ENCODE measurements around the gene RTP5.
"Not testable (repeated sequence)": the region's sequence is repeated elsewhere in the genome, so short reads cannot be mapped to it uniquely, and the experiment has no call there.

RTP5 gene

GRCh38 chr2:241900251-241901017, 30.9 kb downstream of the RTP5 start:
- no peak overlapping the region for H3K4me3 ChIP-seq (ENCODE audit: low read depth, low read length)

DNA sequence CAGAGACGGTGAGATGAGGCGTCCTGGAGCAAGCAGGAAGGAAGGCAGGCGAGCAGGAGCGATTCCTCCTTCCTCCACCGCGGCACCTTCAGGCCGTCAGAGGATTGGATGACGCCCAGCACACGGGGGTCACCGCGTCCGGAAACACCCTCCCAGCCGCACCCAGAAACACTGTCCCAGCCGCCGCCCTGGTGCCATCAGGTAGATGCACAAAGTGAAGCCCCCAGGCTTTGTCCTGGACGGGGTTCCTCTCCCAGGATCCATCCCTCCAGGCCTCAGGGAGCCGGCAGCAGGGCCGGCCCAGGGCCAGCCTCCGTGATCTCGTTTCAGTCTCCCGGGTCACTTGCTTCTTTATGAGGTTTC, 31.5 kb downstream of the RTP5 start:
- H3K4me3 ChIP-seq (ENCODE audit: low read depth, low read length) = no peak overlapping the region

DNA sequence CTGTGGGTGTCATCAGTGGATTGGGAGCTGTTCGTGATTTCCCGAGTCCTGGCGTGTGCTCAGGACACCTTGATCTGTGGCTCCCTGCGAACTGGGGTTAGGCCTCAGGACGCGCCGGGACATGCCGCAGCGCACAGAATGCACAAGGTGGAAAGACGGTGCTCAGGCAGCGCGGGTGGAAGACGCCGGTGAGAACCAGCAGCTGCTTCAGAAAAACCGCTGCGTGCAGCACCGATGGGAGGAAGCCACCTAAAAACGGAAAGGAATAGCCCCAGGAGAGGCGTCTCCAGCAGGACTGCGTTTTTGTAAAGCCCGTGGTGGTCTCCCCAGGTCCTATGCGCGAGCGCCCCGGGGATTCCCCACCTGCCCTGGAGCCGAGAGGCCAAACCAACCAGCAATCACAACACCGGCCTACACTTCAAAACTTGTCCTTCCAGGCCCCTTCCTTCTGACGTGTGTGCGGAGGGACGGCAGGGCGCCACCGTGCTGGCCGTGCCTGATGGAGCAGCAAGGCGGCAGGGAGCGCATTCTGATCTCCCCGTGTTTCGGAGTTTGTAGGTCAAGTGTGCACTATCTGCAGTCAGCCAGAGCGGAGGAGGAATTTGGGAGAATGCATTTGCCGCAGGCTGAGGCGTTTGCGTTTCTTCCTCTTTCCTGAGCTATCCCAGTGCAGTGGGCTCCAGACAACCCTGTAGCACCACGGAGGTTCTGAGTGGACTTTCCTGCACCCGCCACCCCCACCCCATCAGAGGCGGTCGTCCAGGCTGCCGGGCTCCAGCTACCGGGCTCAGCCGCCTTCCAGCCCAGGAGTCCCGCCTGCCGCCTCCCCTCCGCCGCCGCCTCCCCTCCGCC, 32.2 kb downstream of the RTP5 start:
- no peak overlapping the region for H3K4me3 ChIP-seq (ENCODE audit: low read depth, low read length)

GRCh38 chr2:241902357-241902991, 32.9 kb downstream of the RTP5 start:
- H3K4me3 ChIP-seq (ENCODE audit: low read depth, low read length) = no peak overlapping the region

- no peak overlapping the region for H3K4me3 ChIP-seq (ENCODE audit: low read depth, low read length)
Measured at GRCh38 chr2:241903121-241904010, 33.8 kb downstream of the RTP5 start.

GRCh38 chr2:241904011-241904718, 34.6 kb downstream of the RTP5 start:
- H3K4me3 ChIP-seq (ENCODE audit: low read depth, low read length) = no peak overlapping the region

DNA sequence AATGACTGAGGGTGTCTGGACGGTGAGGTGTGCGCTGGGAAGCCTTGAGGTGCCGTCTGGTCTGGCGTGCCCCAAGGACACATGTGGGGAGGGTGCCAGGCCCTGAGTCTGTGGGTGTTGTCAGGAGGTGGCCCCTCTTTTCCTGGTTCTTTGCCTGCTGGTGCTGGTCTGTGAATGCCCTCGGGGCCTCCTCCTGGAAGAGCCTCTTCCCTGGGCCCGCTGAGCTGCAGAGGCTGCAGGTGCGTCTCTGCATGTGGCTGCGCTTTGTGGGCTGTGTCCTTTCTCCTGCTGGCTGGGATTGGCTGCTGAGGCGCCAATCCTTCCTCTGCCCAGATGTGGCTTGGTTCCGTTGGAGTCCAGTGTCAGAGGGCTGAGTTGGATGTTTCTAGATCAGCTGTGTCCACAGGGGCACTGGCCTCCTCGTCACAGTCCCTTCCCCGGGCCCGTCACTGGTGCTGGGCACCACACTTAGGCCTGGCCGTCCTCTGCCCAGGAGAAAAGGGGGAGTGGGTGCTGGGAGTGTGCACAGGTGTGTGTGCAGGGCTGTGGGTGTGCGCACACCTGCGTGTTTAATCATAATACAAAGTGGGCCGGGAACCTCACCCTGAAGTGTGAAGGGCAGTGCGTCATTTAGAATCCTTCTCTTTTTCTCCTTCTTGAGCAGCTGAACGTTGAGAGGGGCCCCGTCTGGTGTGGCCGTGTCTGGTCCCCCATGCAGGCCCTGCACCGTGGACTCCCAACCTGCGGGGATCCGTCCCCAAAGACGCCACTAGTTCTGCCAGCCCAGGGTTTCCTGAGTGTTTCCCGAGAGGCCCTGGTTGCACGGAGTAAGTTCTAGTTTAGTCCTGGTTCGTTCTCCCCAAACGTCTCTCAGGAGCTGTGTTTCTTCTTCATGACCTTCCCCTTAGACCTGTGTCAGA, 35.5 kb downstream of the RTP5 start:
- H3K4me3 ChIP-seq (ENCODE audit: low read depth, low read length) = no peak overlapping the region

DNA sequence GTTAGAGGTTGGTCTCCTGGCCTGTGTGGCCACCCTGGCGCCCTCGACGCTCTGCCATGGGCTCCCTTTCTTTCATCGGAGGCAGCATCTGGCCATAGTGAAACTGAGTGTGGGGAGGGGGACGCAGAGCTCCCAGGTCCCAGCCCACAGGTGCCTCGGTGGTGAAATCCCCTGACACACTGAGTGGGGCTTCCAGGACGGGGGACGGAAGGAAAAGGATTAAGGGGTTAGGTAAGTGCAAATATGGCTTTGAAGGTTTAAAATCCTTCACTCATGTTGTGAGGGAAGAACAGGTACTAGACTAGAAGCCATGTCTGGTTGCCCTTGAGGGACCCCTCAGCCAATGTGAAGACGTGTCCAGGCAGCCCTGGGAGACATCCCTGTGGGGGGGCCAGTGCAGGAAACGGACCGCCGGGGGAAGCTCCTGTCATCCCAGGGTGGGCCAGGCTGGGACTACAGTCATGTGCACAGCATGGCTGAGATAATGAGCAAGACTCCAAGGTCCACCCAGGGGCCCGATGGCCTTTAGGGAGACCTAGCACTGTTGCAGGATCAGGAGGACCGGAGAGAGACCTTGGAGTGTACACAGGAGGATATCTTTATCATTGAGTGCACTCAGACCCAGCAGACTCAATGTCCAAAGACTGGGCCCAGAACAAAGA, 36.3 kb downstream of the RTP5 start:
- no peak overlapping the region for H3K4me3 ChIP-seq (ENCODE audit: low read depth, low read length)

- H3K4me3 ChIP-seq (ENCODE audit: low read depth, low read length) = not testable (repeated sequence)
Measured at GRCh38 chr2:241906378-241906770, 36.8 kb downstream of the RTP5 start.

DNA sequence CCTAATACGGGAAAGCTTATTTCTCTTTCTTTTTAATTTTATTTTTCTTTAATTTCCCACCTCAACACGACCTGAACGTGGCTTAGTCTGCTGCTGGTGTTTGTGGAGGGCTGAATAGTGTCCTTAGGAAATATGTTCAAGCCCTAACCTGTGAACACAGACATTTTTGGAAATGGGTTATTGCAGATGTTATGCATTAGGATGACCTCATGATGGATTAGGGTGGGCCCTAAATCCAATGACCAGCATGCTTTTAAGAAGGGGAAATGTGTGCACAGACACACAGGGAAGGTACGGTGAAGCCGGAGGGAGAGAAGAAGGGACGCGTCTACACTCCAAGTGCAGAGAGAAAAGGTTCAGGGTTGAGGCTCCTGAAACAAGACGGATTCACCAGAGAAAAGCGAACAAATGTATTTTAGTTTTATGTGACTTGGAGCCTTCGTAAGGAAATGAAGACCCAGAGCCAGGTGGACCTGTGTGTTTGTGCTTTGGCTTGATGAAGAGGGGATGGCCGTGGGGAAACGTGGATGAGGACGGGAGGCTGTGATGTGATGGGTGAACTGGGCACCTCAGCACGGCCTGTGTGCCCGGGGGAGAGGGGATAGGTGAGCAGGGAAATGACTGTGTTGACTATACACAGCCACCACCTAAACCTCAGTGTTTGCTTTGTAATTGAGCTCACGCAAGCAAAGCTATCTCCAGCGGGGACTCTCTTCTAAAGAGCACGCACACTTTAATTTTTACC, 37.5 kb downstream of the RTP5 start:
- H3K4me3 ChIP-seq (ENCODE audit: low read depth, low read length) = no peak overlapping the region

DNA sequence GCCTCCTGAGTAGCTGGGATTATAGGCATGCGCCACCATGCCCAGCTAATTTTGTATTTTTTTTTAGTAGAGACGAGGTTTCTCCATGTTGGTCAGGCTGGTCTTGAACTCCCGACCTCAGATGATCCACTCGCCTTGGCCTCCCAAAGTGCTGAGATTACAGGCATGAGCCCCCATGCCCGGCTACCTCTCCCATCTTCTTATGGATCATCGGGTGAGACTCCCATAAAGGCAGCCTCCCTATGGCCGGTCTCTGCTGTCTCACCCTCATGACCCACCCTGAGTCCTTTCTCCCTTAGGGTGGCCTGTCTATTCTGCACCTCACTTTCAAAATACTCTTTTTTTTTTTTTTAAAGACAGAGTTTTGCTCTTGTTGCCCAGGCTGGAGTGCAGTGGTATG, 38.3 kb downstream of the RTP5 start:
- not testable (repeated sequence) for H3K4me3 ChIP-seq (ENCODE audit: low read depth, low read length)

- H3K4me3 ChIP-seq (ENCODE audit: low read depth, low read length) = no peak overlapping the region
Measured at GRCh38 chr2:241908686-241909420, 39.3 kb downstream of the RTP5 start.

DNA sequence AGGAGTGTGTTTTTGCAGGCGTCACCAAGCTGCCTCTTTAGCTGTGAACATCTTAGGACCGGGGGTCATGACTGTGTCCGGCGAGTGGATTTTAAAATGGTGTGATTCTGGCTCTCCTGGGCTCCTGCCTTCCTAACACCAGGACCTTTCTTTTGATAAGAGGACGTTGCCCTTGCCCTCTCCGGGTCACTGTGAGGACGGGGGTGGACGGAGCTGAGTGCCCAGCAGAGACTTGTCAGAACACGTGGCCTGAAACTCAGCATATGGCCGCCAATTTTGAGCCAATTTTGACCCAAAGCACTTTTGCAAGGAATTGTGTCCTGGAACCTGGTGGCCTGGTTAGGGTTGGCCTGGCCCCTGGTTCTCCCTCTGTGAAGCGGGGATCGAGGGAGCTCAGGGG, 40.2 kb downstream of the RTP5 start:
- H3K4me3 ChIP-seq (ENCODE audit: low read depth, low read length) = no peak overlapping the region

- H3K4me3 ChIP-seq (ENCODE audit: low read depth, low read length) = no peak overlapping the region
Measured at GRCh38 chr2:241910604-241911520, 41.3 kb downstream of the RTP5 start.

- no peak overlapping the region for H3K4me3 ChIP-seq (ENCODE audit: low read depth, low read length)
Measured at GRCh38 chr2:241911551-241911950, 42.0 kb downstream of the RTP5 start.

DNA sequence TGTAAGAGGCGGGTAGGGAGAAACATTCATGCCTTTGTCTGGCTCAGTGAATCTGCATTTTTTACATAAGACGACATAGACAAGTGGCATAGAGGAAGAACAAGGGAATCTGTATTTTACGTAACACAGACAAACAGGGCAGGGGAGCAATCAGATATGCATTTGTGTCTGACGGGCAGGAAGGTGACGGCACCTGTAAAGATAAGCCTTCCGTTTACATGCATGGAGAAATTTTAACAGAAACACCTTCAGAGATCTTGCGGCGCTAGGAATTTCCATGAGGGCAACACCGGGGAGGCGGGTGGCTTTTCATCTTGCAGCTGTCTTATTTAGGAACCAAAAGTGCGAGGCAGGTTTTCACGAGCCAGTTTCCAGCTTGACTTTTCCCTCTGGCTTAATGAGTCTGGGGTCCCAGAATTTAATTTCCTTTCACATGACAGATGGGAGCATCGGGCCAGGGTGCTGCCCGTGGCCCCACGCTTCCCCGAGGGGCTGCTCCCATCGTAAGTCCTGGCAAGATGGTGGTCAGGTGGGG, 42.6 kb downstream of the RTP5 start:
- no peak overlapping the region for H3K4me3 ChIP-seq (ENCODE audit: low read depth, low read length)
